ENCODE measurements around the gene CD99. TPM values are rescaled to one million over a fixed set of nuclear protein-coding genes. Genes with fewer than 3 reads are reported as not detected.
A peak's percentile ranks its signal among the peaks of the same experiment; 100 is the strongest.

The CD99 gene
- total and polyA plus RNA-seq, 2 donors (not counting 1 experiment from before 2014, with no cell fraction given), result 177 to 551 TPM

- no peaks in the 10 kb centered on the region for H3K36me3 ChIP-seq (ENCODE audit: control insufficient read depth, insufficient read depth, low read length)
Measured at GRCh38 chrX:2765549-2765830, 74.4 kb downstream of the CD99 start.

GRCh38 chrX:2766906-2767305 lies 75.8 kb downstream of the CD99 start:
- no peak overlapping the region for H3K9ac ChIP-seq (ENCODE audit: insufficient read depth, low read length)
- no peak for TF ChIP-seq CTCF (conservative IDR thresholded peaks at IDR 0.05 in 1 of 2, IDR thresholded peaks at IDR 0.05 in 1 of 2; ENCODE audit: low read depth in 1 of 2, low read length in 2 of 2)
- TF ChIP-seq EZH2 (IDR thresholded peaks at IDR 0.05; ENCODE audit: low read length, missing control alignments), result no peak
- H3K4me2 ChIP-seq (ENCODE audit: extremely low read depth, insufficient read depth, low read length), result no peak overlapping the region
- H4K20me1 ChIP-seq (ENCODE audit: control insufficient read depth, extremely low read depth, insufficient read depth, low read length), result no peaks in the 10 kb centered on the region
- H3K36me3 ChIP-seq (ENCODE audit: control insufficient read depth, insufficient read depth, low read length), result no peaks in the 10 kb centered on the region
- H3K27ac ChIP-seq (ENCODE audit: insufficient read depth, low read length), result no peak overlapping the region
- no peak for DNase-seq (ENCODE audit: low read depth in 2 of 2)
- H3K4me1 ChIP-seq (ENCODE audit: control insufficient read depth, extremely low read depth, insufficient read depth, low read length), result no peaks in the 10 kb centered on the region
- no peak overlapping the region for H3K4me3 ChIP-seq (replicated peaks in 1 of 4; ENCODE audit: control extremely low read depth in 1 of 4, insufficient read depth in 1 of 4, low read depth in 3 of 4, low read length in 4 of 4)
- no peak overlapping the region for H2AFZ ChIP-seq (ENCODE audit: low read length)
- no peaks in the 10 kb centered on the region for H3K9me3 ChIP-seq (ENCODE audit: control insufficient read depth, insufficient read depth, low read depth, low read length)
- H3K79me2 ChIP-seq (ENCODE audit: control insufficient read depth, insufficient read depth, low read length), result no peaks in the 10 kb centered on the region
- no peaks in the 10 kb centered on the region for H3K27me3 ChIP-seq (ENCODE audit: control insufficient read depth, insufficient read depth, low read length)

More at GRCh38 chrX:2765549-2765830, 74.4 kb downstream of the CD99 start:
- TF ChIP-seq EZH2 (IDR thresholded peaks at IDR 0.05; ENCODE audit: low read length, missing control alignments) (no peak), CTCF (conservative IDR thresholded peaks at IDR 0.05 in 1 of 2, IDR thresholded peaks at IDR 0.05 in 1 of 2; ENCODE audit: low read depth in 1 of 2, low read length in 2 of 2) (no peak)
- DNase-seq (ENCODE audit: low read depth in 2 of 2), result no peak
- Histone ChIP-seq H3K4me2 (ENCODE audit: extremely low read depth, insufficient read depth, low read length) (no peak overlapping the region), H3K79me2 (ENCODE audit: control insufficient read depth, insufficient read depth, low read length) (no peaks in the 10 kb centered on the region), H3K4me1 (ENCODE audit: control insufficient read depth, extremely low read depth, insufficient read depth, low read length) (no peaks in the 10 kb centered on the region), H3K4me3 (replicated peaks in 1 of 4; ENCODE audit: control extremely low read depth in 1 of 4, insufficient read depth in 1 of 4, low read depth in 3 of 4, low read length in 4 of 4) (no peak overlapping the region), H4K20me1 (ENCODE audit: control insufficient read depth, extremely low read depth, insufficient read depth, low read length) (no peaks in the 10 kb centered on the region), H3K9ac (ENCODE audit: insufficient read depth, low read length) (no peak overlapping the region), H3K9me3 (ENCODE audit: control insufficient read depth, insufficient read depth, low read depth, low read length) (no peaks in the 10 kb centered on the region), H2AFZ (ENCODE audit: low read length) (no peak overlapping the region), H3K27ac (ENCODE audit: insufficient read depth, low read length) (no peak overlapping the region), H3K27me3 (ENCODE audit: control insufficient read depth, insufficient read depth, low read length) (no peaks in the 10 kb centered on the region)

GRCh38 chrX:2767631-2768455 lies 76.7 kb downstream of the CD99 start:
- peak in 1 of 2 donors; percentile 39 for DNase-seq (ENCODE audit: low read depth in 2 of 2)
- Histone ChIP-seq H3K79me2 (ENCODE audit: control insufficient read depth, insufficient read depth, low read length) (no peaks in the 10 kb centered on the region), H3K4me2 (ENCODE audit: extremely low read depth, insufficient read depth, low read length) (no peak overlapping the region), H4K20me1 (ENCODE audit: control insufficient read depth, extremely low read depth, insufficient read depth, low read length) (no peaks in the 10 kb centered on the region), H2AFZ (ENCODE audit: low read length) (no peak overlapping the region), H3K36me3 (ENCODE audit: control insufficient read depth, insufficient read depth, low read length) (no peaks in the 10 kb centered on the region), H3K9ac (ENCODE audit: insufficient read depth, low read length) (no peak overlapping the region), H3K4me1 (ENCODE audit: control insufficient read depth, extremely low read depth, insufficient read depth, low read length) (no peaks in the 10 kb centered on the region), H3K27ac (ENCODE audit: insufficient read depth, low read length) (no peak overlapping the region), H3K27me3 (ENCODE audit: control insufficient read depth, insufficient read depth, low read length) (no peaks in the 10 kb centered on the region), H3K9me3 (ENCODE audit: control insufficient read depth, insufficient read depth, low read depth, low read length) (no peaks in the 10 kb centered on the region), H3K4me3 (replicated peaks in 1 of 4; ENCODE audit: control extremely low read depth in 1 of 4, insufficient read depth in 1 of 4, low read depth in 3 of 4, low read length in 4 of 4) (no peak overlapping the region)
- no peak for TF ChIP-seq EZH2 (IDR thresholded peaks at IDR 0.05; ENCODE audit: low read length, missing control alignments)
- TF ChIP-seq CTCF (conservative IDR thresholded peaks at IDR 0.05 in 1 of 2, IDR thresholded peaks at IDR 0.05 in 1 of 2; ENCODE audit: low read depth in 1 of 2, low read length in 2 of 2), result no peak

Data from fibroblast of lung (primary cell).